ENCODE results near the gene ZNF536. TPM values are rescaled to one million over a fixed set of nuclear protein-coding genes. Genes with fewer than 3 reads are reported as not detected.

The ZNF536 gene
- total and polyA plus RNA-seq, 10 of the 15 experiments (the other 5 are each of a cell fraction or from before 2014, with no cell fraction given) = not detected

DNA sequence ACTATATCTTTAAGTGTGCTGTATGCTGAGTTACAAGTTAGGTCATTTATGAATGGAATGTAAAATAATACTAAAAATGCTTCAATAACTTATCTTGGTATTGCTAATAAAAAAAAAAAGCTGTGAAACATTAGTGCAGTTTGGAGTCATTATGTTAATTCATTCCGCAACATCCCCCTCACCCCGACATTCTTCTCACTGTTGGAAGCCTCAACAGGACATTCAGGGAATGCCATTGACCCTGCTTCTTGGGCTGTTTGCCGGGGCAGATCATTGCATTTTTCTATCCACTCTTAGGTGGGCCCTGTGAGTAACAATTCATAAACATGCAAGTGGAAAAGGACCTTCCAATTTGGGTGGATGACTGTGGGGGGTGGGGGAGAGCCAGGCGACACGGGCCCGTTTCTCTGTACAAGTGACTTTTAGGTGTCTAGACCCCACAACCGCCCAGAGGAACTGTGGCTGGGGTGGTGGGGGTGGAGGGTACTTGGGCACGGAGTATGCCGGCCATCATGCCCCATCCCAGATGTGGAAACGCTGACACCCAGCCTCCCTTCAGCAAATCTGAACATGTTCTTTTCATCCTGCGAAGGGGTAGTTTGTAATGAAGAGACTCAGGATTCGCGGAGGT is 185.9 kb downstream of the ZNF536 start:
- no peak overlapping the region for H3K4me2 ChIP-seq (ENCODE audit: control insufficient read depth, insufficient read depth)
- ATAC-seq (no peak), FAIRE-seq (no peak), DNase-seq (ENCODE audit: low read depth, low spot score) (no peak)
- no peaks in the 10 kb centered on the region for H3K79me2 ChIP-seq (ENCODE audit: control insufficient read depth, insufficient read depth, low read length)
- H2AFZ ChIP-seq (ENCODE audit: control insufficient read depth, low read depth, low read length) = no peak overlapping the region
- H3K9me3 ChIP-seq (replicated peaks; ENCODE audit: control insufficient read depth, insufficient read depth, low read length) = no peaks in the 10 kb centered on the region
- H3K4me1 ChIP-seq (ENCODE audit: control insufficient read depth, insufficient read depth, low read length) = no peaks in the 10 kb centered on the region
- H4K20me1 ChIP-seq (ENCODE audit: control insufficient read depth, insufficient read depth) = no peaks in the 10 kb centered on the region
- in situ Hi-C loops (cut with MboI) (no loop called here), intact Hi-C loops (cut with micrococcal nuclease; ENCODE audit: unreplicated experiment) (no loop called here)
- no peak overlapping the region for H3K4me3 ChIP-seq
- ChIA-PET RAD21 (ENCODE audit: unreplicated experiment) (no interaction called here), SMC1A (ENCODE audit: uncharacterized antibody, unreplicated experiment) (no interaction called here), POLR2A (no interaction called here), CTCF (no interaction called here)
- H3K9ac ChIP-seq (ENCODE audit: control insufficient read depth, insufficient read depth, low read length) = no peak overlapping the region
- TF ChIP-seq ZNF384 (IDR thresholded peaks at IDR 0.05; ENCODE audit: borderline replicate concordance, low read depth, low read length) = no peak
- TF ChIP-seq KAT2A (conservative IDR thresholded peaks at IDR 0.05; ENCODE audit: control insufficient read depth, low read depth, low read length) = no peak
- TF ChIP-seq, protein P1, sequence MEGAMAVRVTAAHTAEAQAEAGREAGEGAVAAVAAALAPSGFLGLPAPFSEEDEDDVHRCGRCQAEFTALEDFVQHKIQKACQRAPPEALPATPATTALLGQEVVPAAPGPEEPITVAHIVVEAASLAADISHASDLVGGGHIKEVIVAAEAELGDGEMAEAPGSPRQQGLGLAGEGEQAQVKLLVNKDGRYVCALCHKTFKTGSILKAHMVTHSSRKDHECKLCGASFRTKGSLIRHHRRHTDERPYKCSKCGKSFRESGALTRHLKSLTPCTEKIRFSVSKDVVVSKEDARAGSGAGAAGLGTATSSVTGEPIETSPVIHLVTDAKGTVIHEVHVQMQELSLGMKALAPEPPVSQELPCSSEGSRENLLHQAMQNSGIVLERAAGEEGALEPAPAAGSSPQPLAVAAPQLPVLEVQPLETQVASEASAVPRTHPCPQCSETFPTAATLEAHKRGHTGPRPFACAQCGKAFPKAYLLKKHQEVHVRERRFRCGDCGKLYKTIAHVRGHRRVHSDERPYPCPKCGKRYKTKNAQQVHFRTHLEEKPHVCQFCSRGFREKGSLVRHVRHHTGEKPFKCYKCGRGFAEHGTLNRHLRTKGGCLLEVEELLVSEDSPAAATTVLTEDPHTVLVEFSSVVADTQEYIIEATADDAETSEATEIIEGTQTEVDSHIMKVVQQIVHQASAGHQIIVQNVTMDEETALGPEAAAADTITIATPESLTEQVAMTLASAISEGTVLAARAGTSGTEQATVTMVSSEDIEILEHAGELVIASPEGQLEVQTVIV (IDR thresholded peaks at IDR 0.05; ENCODE audit: borderline replicate concordance, partially characterized antibody) = no peak
- TF ChIP-seq, protein P2, sequence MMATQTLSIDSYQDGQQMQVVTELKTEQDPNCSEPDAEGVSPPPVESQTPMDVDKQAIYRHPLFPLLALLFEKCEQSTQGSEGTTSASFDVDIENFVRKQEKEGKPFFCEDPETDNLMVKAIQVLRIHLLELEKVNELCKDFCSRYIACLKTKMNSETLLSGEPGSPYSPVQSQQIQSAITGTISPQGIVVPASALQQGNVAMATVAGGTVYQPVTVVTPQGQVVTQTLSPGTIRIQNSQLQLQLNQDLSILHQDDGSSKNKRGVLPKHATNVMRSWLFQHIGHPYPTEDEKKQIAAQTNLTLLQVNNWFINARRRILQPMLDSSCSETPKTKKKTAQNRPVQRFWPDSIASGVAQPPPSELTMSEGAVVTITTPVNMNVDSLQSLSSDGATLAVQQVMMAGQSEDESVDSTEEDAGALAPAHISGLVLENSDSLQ (IDR thresholded peaks at IDR 0.05) = no peak
- no peak for TF ChIP-seq ZNF217 (IDR thresholded peaks at IDR 0.05)
- TF ChIP-seq ZNF24 (IDR thresholded peaks at IDR 0.05) = no peak
- TF ChIP-seq, protein P3, sequence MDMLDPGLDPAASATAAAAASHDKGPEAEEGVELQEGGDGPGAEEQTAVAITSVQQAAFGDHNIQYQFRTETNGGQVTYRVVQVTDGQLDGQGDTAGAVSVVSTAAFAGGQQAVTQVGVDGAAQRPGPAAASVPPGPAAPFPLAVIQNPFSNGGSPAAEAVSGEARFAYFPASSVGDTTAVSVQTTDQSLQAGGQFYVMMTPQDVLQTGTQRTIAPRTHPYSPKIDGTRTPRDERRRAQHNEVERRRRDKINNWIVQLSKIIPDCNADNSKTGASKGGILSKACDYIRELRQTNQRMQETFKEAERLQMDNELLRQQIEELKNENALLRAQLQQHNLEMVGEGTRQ (IDR thresholded peaks at IDR 0.05; ENCODE audit: borderline replicate concordance, low read depth, low read length) = no peak
- TF ChIP-seq GATAD2B (conservative IDR thresholded peaks at IDR 0.05; ENCODE audit: low read depth) = no peak
- no peaks in the 10 kb centered on the region for H3K27me3 ChIP-seq (replicated peaks in 1 of 2; ENCODE audit: control insufficient read depth in 2 of 2, insufficient read depth in 2 of 2, low read length in 1 of 2)
- no peak overlapping the region for H3K27ac ChIP-seq (ENCODE audit: control insufficient read depth, insufficient read depth)
- H3K36me3 ChIP-seq (ENCODE audit: control insufficient read depth in 2 of 2, insufficient read depth in 2 of 2, low read length in 1 of 2) = no peaks in the 10 kb centered on the region
- 36% methylated on average over 13 of the region's 13 CpGs for WGBS (ENCODE audit: insufficient coverage, insufficient replicate concordance, low lambda C conversion rate, missing lambda C conversion rate)
- BruUV-seq (replicated peaks) = no TSS peak
